Activated CD4-positive, CD25-positive, alpha-beta regulatory T cell treated with anti-CD3 and anti-CD28 coated beads, Interleukin-2, amount 50 U/mL, for 16 hours (primary cell): ENCODE measurements around the gene COL3A1.

Source experiments
- DNase-seq: peaks from one replicate; pipeline ENCODE4 v3.0.0-alpha.2; 2020; ENCODE audit warnings: low read depth, low spot score

COL3A1 gene

GRCh38 chr2:188974164-188974563, at the start of gene COL3A1:
Gene COL3A1 (plus strand): TSS chr2:188974373. CDS start chr2:188974490, 117 bp downstream.
- DNase-seq: no peak

- no peak for DNase-seq
Measured at GRCh38 chr2:188928643-188929042, 45.5 kb upstream of the COL3A1 start.

GRCh38 chr2:188931361-188931760, 42.8 kb upstream of the COL3A1 start:
- no peak for DNase-seq

GRCh38 chr2:188937228-188938220, 36.6 kb upstream of the COL3A1 start:
- no peak for DNase-seq

GRCh38 chr2:188940171-188940570, 34.0 kb upstream of the COL3A1 start:
- DNase-seq: no peak

- no peak for DNase-seq
Measured at GRCh38 chr2:188944442-188944841, 29.7 kb upstream of the COL3A1 start.

GRCh38 chr2:188949046-188949818, 24.9 kb upstream of the COL3A1 start:
- DNase-seq: no peak

GRCh38 chr2:188952901-188953300, 21.3 kb upstream of the COL3A1 start:
- DNase-seq: no peak

GRCh38 chr2:188956290-188956689, 17.9 kb upstream of the COL3A1 start:
- DNase-seq: no peak

- no peak for DNase-seq
Measured at GRCh38 chr2:188956961-188957360, 17.2 kb upstream of the COL3A1 start.

- DNase-seq: no peak
Measured at GRCh38 chr2:188957646-188958045, 16.5 kb upstream of the COL3A1 start.

GRCh38 chr2:188963741-188964140, 10.4 kb upstream of the COL3A1 start:
- DNase-seq: no peak

GRCh38 chr2:188964976-188965546, 9.1 kb upstream of the COL3A1 start:
- no peak for DNase-seq

- no peak for DNase-seq
Measured at GRCh38 chr2:188965563-188965962, 8.6 kb upstream of the COL3A1 start.

- DNase-seq: no peak
Measured at GRCh38 chr2:188966079-188966571, 8.0 kb upstream of the COL3A1 start.

GRCh38 chr2:188966728-188967440, 7.3 kb upstream of the COL3A1 start:
- no peak for DNase-seq

- no peak for DNase-seq
Measured at GRCh38 chr2:188969236-188969635, 4.9 kb upstream of the COL3A1 start.

GRCh38 chr2:188969651-188970050, 4.5 kb upstream of the COL3A1 start:
- no peak for DNase-seq

- DNase-seq: no peak
Measured at GRCh38 chr2:188970211-188970610, 4.0 kb upstream of the COL3A1 start.

GRCh38 chr2:188971432-188971861, 2.7 kb upstream of the COL3A1 start:
- no peak for DNase-seq

GRCh38 chr2:188973641-188974040, 532 bp upstream of the COL3A1 start:
- DNase-seq: no peak
